OCI-LY1 (cell line): ENCODE data around the gene DNAH14.

Experiments used
- H2AFZ ChIP-seq: fragments of 200-600 bp; sonication (generic), shearing (Covaris generic); 2 replicates; pipeline ENCODE4 v1.6.0; 2014; ENCODE audit warnings: antibody characterized with exemption, mild to moderate bottlenecking, low read length
- H3F3A ChIP-seq: fragments of 200-600 bp; sonication (generic), shearing (Covaris generic); 2 replicates; pipeline ENCODE4 v1.6.0; 2014; ENCODE audit warnings: mild to moderate bottlenecking, antibody characterized with exemption, low read length, moderate library complexity; ENCODE audit not compliant: insufficient read depth
- H3K27ac ChIP-seq: fragments of 200-600 bp; sonication (generic); 2 replicates; pipeline ENCODE4 v1.5.1; 2014; ENCODE audit warnings: low read length, mixed run types, mild to moderate bottlenecking, low read depth; ENCODE audit not compliant: poor library complexity, severe bottlenecking
- H3K27me3 ChIP-seq: fragments of 200-600 bp; sonication (generic); 2 replicates; pipeline ENCODE4 v1.6.0; 2014; ENCODE audit warnings: antibody characterized with exemption, mild to moderate bottlenecking, low read length, moderate library complexity; ENCODE audit not compliant: insufficient read depth
- H3K36me3 ChIP-seq: fragments of 200-600 bp; sonication (generic); 2 replicates; pipeline ENCODE4 v1.6.1; 2014; ENCODE audit warnings: mild to moderate bottlenecking, antibody characterized with exemption, low read length, moderate library complexity, mixed read lengths; ENCODE audit not compliant: insufficient read depth
- H3K4me1 ChIP-seq: fragments of 200-600 bp; sonication (generic); 2 replicates; pipeline ENCODE4 v1.5.1; 2014; ENCODE audit warnings: mild to moderate bottlenecking, low read length, moderate library complexity; ENCODE audit not compliant: insufficient read depth, severe bottlenecking
- H3K4me2 ChIP-seq: fragments of 200-600 bp; sonication (generic), shearing (Covaris generic); 2 replicates; pipeline ENCODE4 v1.6.1; 2014; ENCODE audit warnings: low read length
- H3K4me3 ChIP-seq: fragments of 200-600 bp; sonication (generic); 2 replicates; pipeline ENCODE4 v1.5.1; 2014; ENCODE audit warnings: low read length, low read depth, mild to moderate bottlenecking, mixed read lengths; ENCODE audit not compliant: poor library complexity, severe bottlenecking
- H3K79me2 ChIP-seq: fragments of 200-600 bp; shearing (Covaris generic); 2 replicates; pipeline ENCODE4 v1.6.1; 2016; ENCODE audit warnings: mixed run types, low read length, mixed read lengths; ENCODE audit not compliant: insufficient read depth
- H3K9ac ChIP-seq: fragments of 200-600 bp; sonication (generic), shearing (Covaris generic); 2 replicates; pipeline ENCODE4 v1.6.1; 2014; ENCODE audit warnings: mild to moderate bottlenecking, low read length, mixed read lengths
- H3K9me2 ChIP-seq: fragments of 200-600 bp; sonication (generic), shearing (Covaris generic); 2 replicates; pipeline ENCODE4 v1.6.1; 2014; ENCODE audit warnings: low read depth, mild to moderate bottlenecking, low read length, mixed read lengths
- H3K9me3 ChIP-seq: fragments of 200-600 bp; shearing (Covaris generic); 2 replicates; pipeline ENCODE4 v1.6.1; 2014; ENCODE audit warnings: low read length, mixed read lengths
- H4K20me1 ChIP-seq: fragments of 200-600 bp; sonication (generic), shearing (Covaris generic); 2 replicates; pipeline ENCODE4 v1.6.0; 2016; ENCODE audit warnings: mild to moderate bottlenecking, low read length; ENCODE audit not compliant: insufficient read depth
- CTCF ChIP-seq: fragments of 200-600 bp; sonication (generic), shearing (Covaris generic); IDR thresholded peaks from 2 replicates; pipeline ENCODE4 v1.5.1; 2017; ENCODE audit warnings: mild to moderate bottlenecking, antibody characterized with exemption, low read length, moderate library complexity, mixed read lengths
- EZH2 ChIP-seq: fragments of 200-600 bp; sonication (generic), shearing (Covaris generic); IDR thresholded peaks from 2 replicates; pipeline ENCODE4 v1.8.0; 2017; ENCODE audit warnings: borderline replicate concordance, mixed run types, mild to moderate bottlenecking, antibody characterized with exemption, low read length, moderate library complexity, mixed read lengths

Gene DNAH14

GRCh38 chr1:225366552-225366951 is 437.1 kb downstream of the DNAH14 start:
- no peaks in the 10 kb centered on the region for H3K9me2 ChIP-seq
- H3K4me3 ChIP-seq: no peak overlapping the region
- H4K20me1 ChIP-seq: no peaks in the 10 kb centered on the region
- H3K79me2 ChIP-seq: no peaks in the 10 kb centered on the region
- no peaks in the 10 kb centered on the region for H3K36me3 ChIP-seq
- no peaks in the 10 kb centered on the region for H3K9me3 ChIP-seq
- no peak overlapping the region for H3K4me2 ChIP-seq
- H3K4me1 ChIP-seq: no peaks in the 10 kb centered on the region
- no peak overlapping the region for H2AFZ ChIP-seq
- no peak overlapping the region for H3K9ac ChIP-seq
- no peak overlapping the region for H3K27ac ChIP-seq
- H3F3A ChIP-seq: no peaks in the 10 kb centered on the region
- no peak for TF ChIP-seq EZH2
- no peak for TF ChIP-seq CTCF
- 0 out of 2 replicates have a peak, but pooled peaks cover 3% of the 10 kb centered on the region for H3K27me3 ChIP-seq

- H3K27ac ChIP-seq: no peak overlapping the region
- H3F3A ChIP-seq: no peaks in the 10 kb centered on the region
- no peaks in the 10 kb centered on the region for H4K20me1 ChIP-seq
- H3K9me3 ChIP-seq: no peaks in the 10 kb centered on the region
- H3K4me1 ChIP-seq: no peaks in the 10 kb centered on the region
- H3K4me2 ChIP-seq: no peak overlapping the region
- no peak overlapping the region for H3K4me3 ChIP-seq
- TF ChIP-seq CTCF (no peak), EZH2 (no peak)
- H3K9ac ChIP-seq: no peak overlapping the region
- no peak overlapping the region for H2AFZ ChIP-seq
- H3K27me3 ChIP-seq: 0 out of 2 replicates have a peak, but pooled peaks cover 3% of the 10 kb centered on the region
- no peaks in the 10 kb centered on the region for H3K79me2 ChIP-seq
- no peaks in the 10 kb centered on the region for H3K36me3 ChIP-seq
- H3K9me2 ChIP-seq: no peaks in the 10 kb centered on the region
Observed at GRCh38 chr1:225368036-225368552, 438.6 kb downstream of the DNAH14 start.

- no peak overlapping the region for H3K4me3 ChIP-seq
- H3K79me2 ChIP-seq: no peaks in the 10 kb centered on the region
- H3K27ac ChIP-seq: no peak overlapping the region
- no peaks in the 10 kb centered on the region for H3K36me3 ChIP-seq
- no peak overlapping the region for H3K9ac ChIP-seq
- no peaks in the 10 kb centered on the region for H3F3A ChIP-seq
- TF ChIP-seq CTCF: no peak
- TF ChIP-seq EZH2: no peak
- H3K27me3 ChIP-seq: 0 out of 2 replicates have a peak, but pooled peaks cover 3% of the 10 kb centered on the region
- H3K4me1 ChIP-seq: no peaks in the 10 kb centered on the region
- H3K9me2 ChIP-seq: no peaks in the 10 kb centered on the region
- no peak overlapping the region for H2AFZ ChIP-seq
- no peaks in the 10 kb centered on the region for H4K20me1 ChIP-seq
- H3K9me3 ChIP-seq: no peaks in the 10 kb centered on the region
- H3K4me2 ChIP-seq: no peak overlapping the region
Observed at GRCh38 chr1:225371366-225372010, 442.0 kb downstream of the DNAH14 start.
